SK-N-SH treated with all-trans-retinoic acid at 6 μM for 48 hours (cell line): Measurements from ENCODE around the gene GPX3.

Experiments
- ATAC-seq: fragments of 200-7000 bp; cut with Tn5 transposase; 3 replicates; pipeline ENCODE4 v1.9.1; 2020; ENCODE audit warnings: mild to moderate bottlenecking, moderate library complexity
- CREB5 ChIP-seq: fragments of 250-450 bp; sonication (Bioruptor Pico); IDR thresholded peaks from 2 replicates; pipeline ENCODE4 v1.5.1; 2020; ENCODE audit warnings: low read depth, mild to moderate bottlenecking, moderate library complexity
- ESRRG ChIP-seq: fragments of 250-450 bp; sonication (Bioruptor Pico); IDR thresholded peaks from 2 replicates; pipeline ENCODE4 v1.6.1; 2021; ENCODE audit warnings: mild to moderate bottlenecking
- ISL1 ChIP-seq: fragments of 250-450 bp; sonication (Bioruptor Pico); IDR thresholded peaks from 2 replicates; pipeline ENCODE4 v2.1.2; 2022; ENCODE audit warnings: mild to moderate bottlenecking, moderate library complexity
- OSR1 ChIP-seq: fragments of 250-450 bp; sonication (Bioruptor Pico); IDR thresholded peaks from 2 replicates; pipeline ENCODE4 v1.8.0; 2022; ENCODE audit warnings: moderate library complexity, mild to moderate bottlenecking, inconsistent platforms
- RARB ChIP-seq: fragments of 250-450 bp; sonication (Bioruptor Pico); IDR thresholded peaks from 2 replicates; pipeline ENCODE4 v1.8.0; 2021; ENCODE audit warnings: mild to moderate bottlenecking, moderate library complexity
- TOX ChIP-seq: fragments of 250-450 bp; sonication (Bioruptor Pico); IDR thresholded peaks from 2 replicates; pipeline ENCODE4 v1.8.0; 2021; ENCODE audit warnings: mild to moderate bottlenecking, moderate library complexity, borderline replicate concordance
- ZC3H10 ChIP-seq: fragments of 250-450 bp; sonication (Bioruptor Pico); IDR thresholded peaks from 2 replicates; pipeline ENCODE4 v1.5.1; 2021; ENCODE audit warnings: mild to moderate bottlenecking, moderate library complexity
- ZNF565 ChIP-seq: fragments of 450-650 bp; formaldehyde crosslinking; conservative IDR thresholded peaks from 2 replicates; pipeline ENCODE4 v1.5.0; 2020; ENCODE audit warnings: low read depth, mild to moderate bottlenecking, moderate library complexity
- ZNF70 ChIP-seq: fragments of 450-650 bp; formaldehyde crosslinking; IDR thresholded peaks from 2 replicates; pipeline ENCODE4 v1.5.0; 2020; ENCODE audit warnings: mild to moderate bottlenecking, moderate library complexity
- TF ChIP-seq, protein P1 (sequence below): fragments of 250-450 bp; sonication (Bioruptor Pico); IDR thresholded peaks from 2 replicates; pipeline ENCODE4 v1.8.0; 2020; ENCODE audit warnings: mild to moderate bottlenecking, moderate library complexity, borderline replicate concordance

Gene GPX3

DNA sequence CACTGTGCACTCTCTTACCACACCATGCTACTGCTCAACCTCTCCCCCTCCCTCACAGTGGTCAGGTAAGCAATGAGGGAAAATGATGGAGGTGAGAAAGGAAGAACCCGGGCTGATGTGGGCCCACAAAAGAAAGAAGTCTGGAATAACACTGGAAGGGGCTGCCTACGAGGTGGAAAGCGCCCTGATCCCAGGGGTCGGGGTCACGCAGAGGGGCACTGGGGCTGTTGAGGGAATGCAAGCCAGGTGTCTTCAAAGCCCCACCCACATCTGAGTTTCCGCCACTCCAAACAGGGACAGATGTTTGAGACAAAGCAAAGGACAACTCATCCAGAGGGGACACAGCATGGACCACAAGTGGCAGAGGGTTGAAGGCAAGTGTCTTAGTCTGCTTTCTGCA lies 56.2 kb downstream of the GPX3 start:
- TF ChIP-seq, protein P1, sequence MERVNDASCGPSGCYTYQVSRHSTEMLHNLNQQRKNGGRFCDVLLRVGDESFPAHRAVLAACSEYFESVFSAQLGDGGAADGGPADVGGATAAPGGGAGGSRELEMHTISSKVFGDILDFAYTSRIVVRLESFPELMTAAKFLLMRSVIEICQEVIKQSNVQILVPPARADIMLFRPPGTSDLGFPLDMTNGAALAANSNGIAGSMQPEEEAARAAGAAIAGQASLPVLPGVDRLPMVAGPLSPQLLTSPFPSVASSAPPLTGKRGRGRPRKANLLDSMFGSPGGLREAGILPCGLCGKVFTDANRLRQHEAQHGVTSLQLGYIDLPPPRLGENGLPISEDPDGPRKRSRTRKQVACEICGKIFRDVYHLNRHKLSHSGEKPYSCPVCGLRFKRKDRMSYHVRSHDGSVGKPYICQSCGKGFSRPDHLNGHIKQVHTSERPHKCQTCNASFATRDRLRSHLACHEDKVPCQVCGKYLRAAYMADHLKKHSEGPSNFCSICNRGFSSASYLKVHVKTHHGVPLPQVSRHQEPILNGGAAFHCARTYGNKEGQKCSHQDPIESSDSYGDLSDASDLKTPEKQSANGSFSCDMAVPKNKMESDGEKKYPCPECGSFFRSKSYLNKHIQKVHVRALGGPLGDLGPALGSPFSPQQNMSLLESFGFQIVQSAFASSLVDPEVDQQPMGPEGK (CRISPR knock-in tag), result no peak
- TF ChIP-seq OSR1 (CRISPR knock-in tag) (no peak), ESRRG (CRISPR knock-in tag) (no peak), ZC3H10 (CRISPR knock-in tag) (no peak)
- no peak for ATAC-seq

DNA sequence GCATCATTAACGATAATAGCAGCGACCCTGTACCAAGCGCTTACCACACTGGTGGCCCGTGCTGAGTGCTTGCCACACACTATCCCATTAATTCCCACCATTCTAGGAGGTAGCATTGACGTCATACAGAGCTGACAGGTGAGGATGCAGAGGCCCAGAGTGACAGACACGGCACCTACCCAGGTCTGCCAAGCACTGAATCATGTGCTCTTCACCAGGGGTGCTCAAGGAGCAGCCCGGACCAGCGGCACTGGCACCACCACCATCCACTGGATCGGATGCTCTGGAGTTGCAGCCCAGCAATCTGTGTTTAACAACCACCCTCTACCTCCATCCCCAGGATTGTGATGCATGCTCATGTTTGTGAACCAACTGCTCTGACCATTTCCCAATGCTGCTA lies 57.0 kb downstream of the GPX3 start:
- no peak for ATAC-seq
- no peak for TF ChIP-seq CREB5 (CRISPR knock-in tag)
- TF ChIP-seq RARB (CRISPR knock-in tag), result no peak
- TF ChIP-seq ZNF70, result no peak
- no peak for TF ChIP-seq ISL1
- no peak for TF ChIP-seq TOX (CRISPR knock-in tag)

- no peak for TF ChIP-seq ZNF565 (CRISPR knock-in tag)
- ATAC-seq, result no peak
These were observed 57.6 kb downstream of the GPX3 start for GRCh38 chr5:151077967-151078366.
